HG03378 (cell line): ENCODE results near the gene SPRED2.

ENCODE experiments used
- ATAC-seq: cut with Tn5 transposase; IDR thresholded peaks from one replicate; pipeline ENCODE4 v1.9.1; 2021; ENCODE audit warnings: mild to moderate bottlenecking, moderate library complexity; ENCODE audit not compliant: unreplicated experiment

SPRED2 gene

GRCh38 chr2:65287364-65287763, 145.0 kb downstream of the SPRED2 start:
- ATAC-seq: no peak

GRCh38 chr2:65282477-65283053, 149.8 kb downstream of the SPRED2 start:
- ATAC-seq: no peak

GRCh38 chr2:65281627-65282351, 150.6 kb downstream of the SPRED2 start:
- no peak for ATAC-seq

GRCh38 chr2:65279756-65280155, 152.6 kb downstream of the SPRED2 start:
- no peak for ATAC-seq

- ATAC-seq: no peak
Observed at GRCh38 chr2:65278531-65278981, 153.8 kb downstream of the SPRED2 start.

- ATAC-seq: no peak
Observed at GRCh38 chr2:65277791-65278483, 154.5 kb downstream of the SPRED2 start.

- no peak for ATAC-seq
Observed at GRCh38 chr2:65277118-65277517, 155.3 kb downstream of the SPRED2 start.

GRCh38 chr2:65276609-65277008, 155.8 kb downstream of the SPRED2 start:
- ATAC-seq: no peak

- no peak for ATAC-seq
Observed at GRCh38 chr2:65275141-65275915, 157.1 kb downstream of the SPRED2 start.

- ATAC-seq: no peak
Observed at GRCh38 chr2:65273344-65273743, 159.1 kb downstream of the SPRED2 start.

GRCh38 chr2:65268957-65269356, 163.4 kb downstream of the SPRED2 start:
- ATAC-seq: no peak

GRCh38 chr2:65267008-65267407, 165.4 kb downstream of the SPRED2 start:
- no peak for ATAC-seq

GRCh38 chr2:65265671-65266045, 166.7 kb downstream of the SPRED2 start:
- ATAC-seq: no peak

GRCh38 chr2:65264821-65265670, 167.4 kb downstream of the SPRED2 start:
- ATAC-seq: no peak

- ATAC-seq: no peak
Observed at GRCh38 chr2:65263986-65264385, 168.4 kb downstream of the SPRED2 start.

- no peak for ATAC-seq
Observed at GRCh38 chr2:65263262-65263661, 169.1 kb downstream of the SPRED2 start.

GRCh38 chr2:65261676-65262075, 170.7 kb downstream of the SPRED2 start:
- ATAC-seq: no peak
